Stimulated activated CD8-positive, alpha-beta memory T cell treated with anti-CD3 and anti-CD28 coated beads, Interleukin-2, amount 100 ng/mL, for 1 hour (primary cell): ENCODE measurements around the gene ANAPC2.

Experiments used
- DNase-seq, 2 donors: peaks; one replicate each; pipeline ENCODE4 v3.0.0-alpha.2; 2020; ENCODE audit warnings: low read depth in 2 of 2

ANAPC2 gene

DNA sequence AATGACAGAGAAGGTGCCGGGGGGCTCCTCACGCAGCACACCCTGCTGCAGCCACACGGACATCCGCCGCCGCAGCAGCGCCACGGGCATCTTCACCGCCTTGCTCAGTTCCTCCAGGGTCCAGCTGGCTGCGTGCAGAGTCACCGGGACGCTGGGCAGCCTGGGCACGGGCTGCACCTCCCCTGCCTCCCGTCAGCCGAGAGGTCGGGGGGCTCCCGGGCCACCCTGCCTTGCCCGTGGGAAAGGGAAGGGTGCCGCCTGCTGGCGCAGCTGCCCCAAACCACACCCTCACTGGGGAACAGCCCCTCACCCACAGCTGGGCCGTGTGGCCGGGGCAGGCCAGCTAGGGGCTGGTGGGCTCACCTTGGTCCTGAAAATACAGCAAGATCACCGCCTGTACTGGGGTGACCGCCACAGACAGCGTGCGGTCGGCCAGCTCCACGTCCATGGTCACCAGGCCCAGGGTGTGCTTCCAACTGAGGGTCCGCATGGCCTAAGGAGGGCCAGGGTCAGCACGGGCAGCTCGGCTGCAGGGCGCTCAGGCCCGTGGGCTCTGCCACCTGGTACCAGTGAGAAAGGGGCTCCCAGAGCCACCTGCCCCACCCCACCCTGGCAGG is 12.9 kb downstream of the ANAPC2 start:
- DNase-seq, result no peak

DNA sequence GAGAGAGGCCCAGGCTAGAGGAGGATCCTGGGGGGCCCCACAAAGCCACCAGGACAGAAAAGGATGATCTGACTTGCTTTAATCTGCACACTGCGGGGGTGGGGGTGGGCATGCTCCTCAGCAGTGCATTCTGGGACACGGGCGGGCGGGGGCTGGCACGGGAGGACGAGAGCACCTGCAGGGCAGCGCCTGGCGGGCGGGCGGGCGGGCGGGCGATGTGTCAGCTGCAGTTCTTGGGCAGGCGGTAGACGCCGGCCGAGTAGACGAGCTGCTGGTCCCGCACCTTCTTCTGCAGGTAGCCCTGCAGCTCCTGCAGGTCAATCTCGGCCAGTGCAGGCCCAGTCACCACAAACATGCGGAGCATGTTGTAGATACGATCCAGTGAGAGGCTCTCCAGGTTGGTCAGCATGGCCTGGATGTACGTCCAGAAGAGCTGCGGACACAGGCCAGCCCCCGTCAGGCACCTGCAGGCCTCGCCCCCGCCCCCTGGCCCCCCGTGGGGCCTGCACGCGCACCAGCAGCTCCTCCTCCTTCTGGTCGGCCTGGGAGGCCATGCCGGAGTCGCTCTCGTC is 13.6 kb downstream of the ANAPC2 start:
- no peak for DNase-seq

DNA sequence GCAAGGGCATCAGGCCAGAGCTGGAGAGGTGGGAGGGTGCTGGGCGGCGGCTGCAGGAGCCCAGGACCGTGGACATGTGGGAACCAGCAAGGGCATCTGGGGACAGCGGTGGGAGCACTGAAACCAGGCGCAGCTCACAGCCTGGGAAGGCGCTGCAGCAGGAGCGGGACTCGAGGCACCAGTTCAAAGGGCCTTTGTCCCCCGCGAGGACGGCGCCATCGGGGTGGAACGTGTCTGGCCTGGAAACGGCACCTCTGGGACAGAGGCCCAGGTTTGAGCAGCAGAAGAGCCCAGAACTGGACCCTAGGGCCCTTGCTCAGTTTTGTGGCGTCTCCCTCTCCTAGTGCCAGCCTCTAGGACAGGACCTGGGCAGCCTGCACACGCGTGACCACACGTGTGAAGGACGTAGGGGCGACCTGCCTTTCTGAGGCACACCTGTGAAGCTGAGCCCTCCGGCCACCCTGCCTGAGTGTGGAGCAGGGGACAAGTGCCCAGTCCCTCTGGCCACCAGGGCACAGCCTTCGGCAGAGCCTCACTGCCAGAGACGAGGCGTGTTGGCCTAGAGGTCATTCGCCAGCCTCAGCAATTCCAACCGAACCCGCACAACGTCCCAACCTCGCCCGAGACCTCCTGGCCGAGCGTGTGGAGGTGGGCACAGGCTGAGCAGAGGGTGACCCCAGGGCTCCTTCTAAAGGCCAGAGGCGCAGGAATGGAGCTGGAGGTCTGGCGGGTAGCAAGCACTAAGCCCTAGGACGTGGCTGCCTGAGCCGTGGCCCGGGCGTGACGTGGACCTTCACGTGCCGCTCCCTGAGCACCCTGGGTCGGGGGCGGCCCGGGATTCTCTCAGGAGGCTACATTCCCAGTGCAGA is 14.3 kb downstream of the ANAPC2 start:
- no peak for DNase-seq

DNA sequence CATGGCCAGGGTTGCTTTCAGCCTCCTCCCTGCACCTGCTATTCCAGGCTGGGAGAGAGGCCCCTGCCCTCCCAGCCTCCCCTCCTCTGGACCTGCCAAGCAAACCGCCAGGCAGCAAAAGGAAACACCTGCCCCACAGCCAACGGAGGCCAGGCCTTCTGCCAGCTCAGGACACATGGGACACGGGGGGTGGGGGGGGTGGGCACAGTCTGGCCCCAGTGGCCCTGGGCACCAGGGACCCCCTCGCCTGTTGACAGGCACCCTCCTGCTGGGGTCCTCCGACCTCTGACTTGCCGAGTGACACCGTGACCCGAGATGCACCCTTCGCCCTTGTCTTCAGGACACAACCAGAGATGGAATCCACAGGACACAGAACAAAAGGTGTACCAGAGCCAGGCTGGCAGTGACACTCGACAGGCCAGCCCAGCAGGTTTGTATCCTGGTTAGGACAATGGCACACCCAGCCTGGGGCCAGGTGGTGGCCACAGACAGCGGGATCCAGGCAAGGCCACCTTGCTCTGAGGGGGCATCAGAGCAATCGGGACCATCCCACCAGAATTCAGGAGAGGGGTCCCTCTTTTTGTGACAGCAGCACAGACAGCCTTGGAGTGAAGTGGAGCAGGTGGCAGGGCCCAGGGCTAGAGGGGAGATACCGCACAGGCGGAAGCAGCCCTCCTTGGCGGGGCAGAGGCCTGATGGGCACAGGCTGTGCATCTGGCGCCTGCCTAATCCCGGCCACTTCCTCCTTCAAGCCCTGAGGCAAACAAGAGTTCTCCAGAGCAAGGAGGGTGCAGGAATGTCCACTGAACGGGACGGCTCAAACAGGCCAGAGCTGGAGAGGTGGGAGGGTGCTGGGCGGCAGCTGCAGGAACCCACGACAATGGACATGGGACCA is 15.2 kb downstream of the ANAPC2 start:
- DNase-seq, result no peak

- no peak for DNase-seq
These were observed 17.0 kb downstream of the ANAPC2 start for GRCh38 chr9:137171149-137171900.

DNA sequence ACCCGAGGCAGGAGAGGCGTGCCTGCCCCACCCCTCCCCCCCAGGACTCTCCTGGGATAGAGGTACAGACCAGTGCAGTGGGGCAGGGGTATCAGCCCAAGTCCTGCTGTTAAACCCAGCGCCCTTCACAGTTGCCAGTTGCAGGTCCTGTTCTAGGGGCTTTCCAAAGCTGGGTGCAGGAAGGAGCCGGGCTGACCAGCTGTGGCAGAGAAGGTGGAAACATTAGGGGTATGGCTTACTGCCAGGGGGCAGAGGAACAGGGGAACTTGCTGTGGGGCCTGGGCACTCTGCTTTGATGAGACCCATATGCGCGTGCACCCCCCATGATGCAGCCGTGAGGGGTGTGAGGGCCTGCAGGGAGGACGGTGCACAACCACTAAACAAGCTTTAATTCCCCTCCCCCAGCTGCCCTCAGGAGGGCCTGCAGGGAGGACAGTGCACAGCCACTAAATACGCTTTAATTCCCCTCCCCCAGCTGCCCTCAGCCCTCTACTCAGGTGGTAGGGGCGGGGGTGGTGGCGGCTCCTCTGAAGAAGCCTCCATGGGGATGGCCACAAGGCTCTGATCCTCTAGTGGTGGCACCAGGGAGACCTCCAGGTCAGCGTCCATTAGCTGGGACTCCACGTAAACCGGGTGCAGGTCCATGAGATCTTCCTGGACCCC is 17.7 kb downstream of the ANAPC2 start:
- no peak for DNase-seq

DNA sequence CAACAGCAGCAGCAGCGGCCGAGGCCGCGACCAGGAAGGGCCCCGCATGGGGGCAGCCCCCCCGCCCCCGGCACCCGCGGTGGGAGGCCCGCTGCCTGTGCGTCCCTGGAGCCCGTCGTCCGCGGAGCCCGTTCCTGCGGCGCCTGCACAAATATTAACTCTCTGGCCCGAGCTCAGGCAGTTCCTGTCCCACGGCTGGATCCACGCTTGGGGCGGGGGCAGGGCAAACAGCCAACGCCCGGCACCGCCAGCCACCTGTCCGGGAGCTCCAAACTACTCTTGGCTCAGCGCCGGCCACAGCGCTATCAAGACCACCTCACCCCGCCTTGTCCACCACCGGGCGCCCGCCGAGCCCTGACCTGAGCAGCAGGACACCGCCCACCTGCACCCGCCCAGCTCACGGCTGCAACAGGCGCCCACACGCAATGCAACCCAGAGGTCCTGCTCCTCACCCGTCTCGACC is 18.4 kb downstream of the ANAPC2 start, which contains the start of gene LRRC26:
Gene LRRC26, minus strand, starts transcription at position 156 of the 463 bp plus-strand sequence. Its CDS starts 108 bp downstream, at position 48.
- DNase-seq, result no peak

DNA sequence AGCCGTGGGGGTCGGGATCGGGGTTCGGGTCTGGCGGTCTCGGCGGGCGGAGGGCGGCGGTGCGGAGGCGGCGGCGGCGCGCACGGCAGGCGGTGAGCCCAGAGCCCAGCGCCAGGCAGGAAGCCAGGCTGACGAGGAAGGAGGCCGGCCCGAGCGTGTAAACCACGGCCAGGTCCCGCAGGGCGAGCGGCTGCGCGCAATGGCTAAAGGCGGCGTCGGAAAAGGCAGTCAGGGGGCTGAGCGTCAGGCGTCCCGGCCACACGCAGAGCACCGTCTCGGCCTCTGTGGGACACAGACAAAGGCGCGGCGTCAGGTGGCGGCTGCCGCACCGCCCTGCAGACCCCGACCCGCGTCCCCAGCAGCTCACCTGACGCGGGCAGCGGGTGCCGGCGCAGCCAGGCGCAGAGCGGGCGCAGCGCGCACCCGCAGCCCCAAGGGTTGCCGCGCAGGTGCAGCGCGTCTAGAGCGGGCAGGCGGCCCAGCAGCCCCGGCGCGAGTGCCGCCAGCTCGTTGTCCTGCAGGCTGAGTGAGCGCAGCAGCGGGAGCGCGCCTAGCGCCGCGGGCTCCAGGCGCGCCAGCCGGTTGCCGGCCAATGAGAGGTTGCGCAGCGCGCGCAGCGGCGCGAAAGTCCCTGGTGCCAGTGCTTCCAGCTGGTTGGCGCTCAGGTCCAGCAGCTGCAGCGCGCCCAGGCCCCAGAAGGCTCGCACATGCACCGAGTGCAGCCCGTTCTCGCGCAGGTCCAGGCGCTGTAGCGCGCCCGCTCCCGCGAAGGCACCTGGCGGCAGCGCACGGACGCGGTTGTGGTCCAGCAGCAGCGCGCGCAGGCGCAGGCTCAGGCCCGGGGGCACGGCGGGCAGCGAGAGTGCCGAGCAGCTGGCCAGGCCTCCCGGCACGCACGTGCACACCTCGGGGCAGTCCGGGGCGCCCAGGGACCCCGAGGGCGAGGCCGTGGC is 19.2 kb downstream of the ANAPC2 start:
- DNase-seq, result no peak

GRCh38 chr9:137168573-137168903 is 19.8 kb downstream of the ANAPC2 start:
- DNase-seq, result no peak

GRCh38 chr9:137167747-137168572 is 20.4 kb downstream of the ANAPC2 start:
- no peak for DNase-seq

DNA sequence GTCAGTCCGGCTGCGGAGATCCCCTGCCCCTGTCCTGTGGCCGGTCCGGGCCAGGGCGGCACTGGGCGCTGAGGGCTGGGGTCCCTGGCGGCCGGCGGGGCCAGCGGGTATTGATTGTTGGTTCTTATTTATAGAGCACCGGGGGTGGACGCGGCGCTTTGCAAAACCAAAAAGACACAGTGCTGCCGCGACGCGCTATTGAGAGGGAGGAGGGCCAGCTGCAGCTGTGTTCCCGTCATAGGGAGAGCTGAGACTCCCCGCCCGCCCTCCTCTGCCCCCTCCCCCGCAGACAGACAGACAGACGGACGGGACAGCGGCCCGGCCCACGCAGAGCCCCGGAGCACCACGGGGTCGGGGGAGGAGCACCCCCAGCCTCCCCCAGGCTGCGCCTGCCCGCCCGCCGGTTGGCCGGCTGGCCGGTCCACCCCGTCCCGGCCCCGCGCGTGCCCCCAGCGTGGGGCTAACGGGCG is 21.0 kb downstream of the ANAPC2 start:
- DNase-seq, result no peak

DNA sequence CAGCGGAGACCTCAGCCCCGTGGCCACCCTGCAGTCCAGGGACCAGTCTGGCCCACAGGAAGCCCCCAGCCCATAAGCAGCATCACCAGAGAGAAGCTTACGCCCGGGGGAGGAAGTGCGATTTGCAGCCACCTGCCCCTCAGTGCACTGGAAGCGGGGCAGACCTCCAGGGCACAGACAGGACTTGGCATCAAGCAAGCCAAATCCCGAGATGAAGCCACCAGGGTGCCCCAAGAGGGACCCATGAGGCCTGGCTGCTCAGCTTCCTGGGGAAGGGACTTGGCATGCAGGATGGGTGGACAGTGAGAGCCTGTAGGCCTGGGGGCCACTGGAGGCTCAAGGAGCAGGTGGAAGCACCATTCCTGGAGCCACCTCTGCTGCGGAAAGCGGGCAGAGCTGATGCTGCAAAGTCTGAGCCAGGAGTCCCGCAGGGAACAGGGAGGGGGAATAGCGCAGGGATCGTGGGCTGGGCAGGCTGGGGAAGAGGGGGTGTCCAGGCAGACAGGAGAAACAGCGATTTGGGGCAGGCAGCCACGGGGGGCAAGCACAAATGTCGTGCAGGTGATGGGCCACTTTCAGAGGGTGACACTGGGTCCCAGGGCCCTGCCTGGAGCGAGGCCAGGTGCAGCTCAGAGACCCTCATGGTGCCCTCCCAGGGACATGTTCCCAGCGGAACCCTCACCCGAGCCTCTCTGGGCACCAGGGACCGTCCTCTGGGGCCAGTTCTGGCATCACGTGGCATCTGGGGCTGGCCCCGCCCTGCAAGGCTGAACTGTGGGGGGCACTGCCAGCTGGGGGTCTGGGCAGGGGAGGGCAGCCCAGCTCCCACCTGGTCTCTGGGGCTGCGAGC is 21.8 kb downstream of the ANAPC2 start:
- no peak for DNase-seq

DNA sequence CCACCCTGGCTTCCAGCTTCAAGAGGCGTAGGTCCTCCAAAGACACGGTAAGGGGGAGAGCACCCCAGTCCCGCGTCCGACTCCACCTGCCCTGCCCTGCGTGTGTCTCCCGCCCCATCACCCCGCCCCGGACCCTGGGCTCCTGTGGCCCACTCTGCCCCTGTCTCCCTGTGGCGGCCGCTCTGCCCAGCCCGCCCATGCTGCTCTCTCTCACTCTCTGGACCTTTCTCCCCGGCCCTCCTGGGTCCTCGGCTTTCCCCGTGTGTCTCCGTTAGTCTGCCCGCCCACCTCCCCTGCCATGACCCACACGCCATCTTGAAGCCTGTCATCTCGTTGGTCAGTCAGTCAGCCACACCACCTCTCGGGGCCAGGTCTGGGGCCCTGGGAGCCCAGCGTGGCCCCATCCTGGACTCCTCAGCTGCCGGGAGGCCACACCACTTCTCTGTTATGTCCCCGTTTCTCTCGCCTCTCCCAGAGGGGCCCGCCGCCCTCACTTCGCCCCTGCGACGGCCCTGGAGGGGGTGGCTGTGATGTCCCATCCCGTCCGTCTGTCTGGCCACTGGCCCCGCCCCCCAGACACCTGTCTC is 23.0 kb downstream of the ANAPC2 start:
- DNase-seq, result no peak

- DNase-seq, result no peak
These were observed 23.8 kb downstream of the ANAPC2 start for GRCh38 chr9:137164370-137165249.

DNA sequence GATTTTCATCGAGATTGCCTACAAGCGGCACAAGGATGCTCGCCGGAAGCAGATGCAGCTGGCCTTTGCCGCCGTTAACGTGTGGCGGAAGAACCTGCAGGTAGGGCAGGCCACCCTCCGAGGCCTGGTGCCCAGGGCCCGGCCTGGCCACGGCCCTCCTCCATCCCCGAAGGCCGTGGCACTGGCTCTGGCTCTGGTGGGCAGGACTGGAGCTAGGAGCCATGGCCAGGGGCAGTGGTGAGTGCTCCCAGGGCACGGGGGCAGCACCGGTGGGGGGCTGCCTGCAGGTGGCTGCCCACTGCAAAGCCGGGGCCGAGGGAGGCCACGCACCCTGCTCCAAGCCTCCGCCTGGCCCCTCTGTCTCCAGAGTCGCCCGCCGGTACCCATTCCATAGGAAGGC is 24.6 kb downstream of the ANAPC2 start:
- DNase-seq, result no peak

- no peak for DNase-seq
These were observed 25.0 kb downstream of the ANAPC2 start for GRCh38 chr9:137163365-137163715.
